Liver (tissue), 3 donors: Measurements from ENCODE around the gene SH3BP5.

Source experiments
- JUND ChIP-seq, 2 donors: IDR thresholded peaks; 2 replicates each; pipeline ENCODE4 v1.6.1; 2016; ENCODE audit warnings: antibody characterized with exemption in 2 of 2
- RAD21 ChIP-seq, 2 donors: IDR thresholded peaks; 2 replicates each; pipeline ENCODE4 v1.6.1; 2016; ENCODE audit warnings: antibody characterized with exemption in 2 of 2, mild to moderate bottlenecking in 2 of 2
- REST ChIP-seq: IDR thresholded peaks from 2 replicates; pipeline ENCODE4 v1.6.1; 2016; ENCODE audit warnings: antibody characterized with exemption, mild to moderate bottlenecking
- RXRA ChIP-seq, 2 donors: IDR thresholded peaks; 2 replicates each; pipeline ENCODE4 v1.6.1; 2017 to 2018; ENCODE audit warnings: antibody characterized with exemption in 2 of 2, mild to moderate bottlenecking in 1 of 2
- SP1 ChIP-seq: IDR thresholded peaks from 2 replicates; pipeline ENCODE4 v1.6.1; 2018; ENCODE audit warnings: antibody characterized with exemption, mild to moderate bottlenecking
- TAF1 ChIP-seq: conservative IDR thresholded peaks from 2 replicates; pipeline ENCODE4 v1.6.1; 2016; ENCODE audit warnings: antibody characterized with exemption, mild to moderate bottlenecking
- YY1 ChIP-seq: IDR thresholded peaks from 2 replicates; pipeline ENCODE4 v1.6.1; 2016; ENCODE audit warnings: antibody characterized with exemption, mild to moderate bottlenecking
- TF ChIP-seq, protein P1 (sequence below): fragments of 150-350 bp; IDR thresholded peaks from 2 replicates; pipeline ENCODE4 v1.5.1; 2017; ENCODE audit warnings: improper control_type of control experiment, low read depth, low read length; ENCODE audit not compliant: missing input control
- TF ChIP-seq, protein P2 (sequence below): IDR thresholded peaks from 2 replicates; pipeline ENCODE4 v1.6.1; 2016; ENCODE audit warnings: antibody characterized with exemption
- donor health status: healthy.
- donor health status: healthy.

DNA sequence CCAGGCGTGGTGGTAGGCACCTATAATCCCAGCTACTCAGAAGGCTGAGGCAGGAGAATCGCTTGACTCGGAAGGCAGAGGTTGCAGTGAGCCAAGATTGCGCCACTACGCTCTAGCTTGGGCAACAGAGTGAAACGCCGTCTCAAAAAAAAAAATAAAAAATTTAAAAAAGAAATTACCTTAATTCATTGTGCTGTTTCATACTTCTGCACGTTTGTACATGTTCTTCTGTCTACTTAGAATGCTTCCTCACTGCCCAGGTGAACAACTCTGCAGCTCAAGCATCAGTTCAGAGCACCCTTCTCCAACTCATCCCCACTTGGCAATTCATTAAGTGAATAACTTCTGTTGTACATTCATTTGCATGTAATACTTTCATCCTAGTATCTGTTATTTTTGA is 112.3 kb downstream of the SH3BP5 start:
- TF ChIP-seq RAD21 (IDR thresholded peaks at IDR 0.05) = no peak
- TF ChIP-seq, protein P1, sequence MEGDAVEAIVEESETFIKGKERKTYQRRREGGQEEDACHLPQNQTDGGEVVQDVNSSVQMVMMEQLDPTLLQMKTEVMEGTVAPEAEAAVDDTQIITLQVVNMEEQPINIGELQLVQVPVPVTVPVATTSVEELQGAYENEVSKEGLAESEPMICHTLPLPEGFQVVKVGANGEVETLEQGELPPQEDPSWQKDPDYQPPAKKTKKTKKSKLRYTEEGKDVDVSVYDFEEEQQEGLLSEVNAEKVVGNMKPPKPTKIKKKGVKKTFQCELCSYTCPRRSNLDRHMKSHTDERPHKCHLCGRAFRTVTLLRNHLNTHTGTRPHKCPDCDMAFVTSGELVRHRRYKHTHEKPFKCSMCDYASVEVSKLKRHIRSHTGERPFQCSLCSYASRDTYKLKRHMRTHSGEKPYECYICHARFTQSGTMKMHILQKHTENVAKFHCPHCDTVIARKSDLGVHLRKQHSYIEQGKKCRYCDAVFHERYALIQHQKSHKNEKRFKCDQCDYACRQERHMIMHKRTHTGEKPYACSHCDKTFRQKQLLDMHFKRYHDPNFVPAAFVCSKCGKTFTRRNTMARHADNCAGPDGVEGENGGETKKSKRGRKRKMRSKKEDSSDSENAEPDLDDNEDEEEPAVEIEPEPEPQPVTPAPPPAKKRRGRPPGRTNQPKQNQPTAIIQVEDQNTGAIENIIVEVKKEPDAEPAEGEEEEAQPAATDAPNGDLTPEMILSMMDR = no peak
- TF ChIP-seq TAF1 = no peak
- no peak for TF ChIP-seq REST
- no peak for TF ChIP-seq JUND (IDR thresholded peaks at IDR 0.05)
- no peak for TF ChIP-seq SP1
- TF ChIP-seq YY1 = no peak
- TF ChIP-seq, protein P2, sequence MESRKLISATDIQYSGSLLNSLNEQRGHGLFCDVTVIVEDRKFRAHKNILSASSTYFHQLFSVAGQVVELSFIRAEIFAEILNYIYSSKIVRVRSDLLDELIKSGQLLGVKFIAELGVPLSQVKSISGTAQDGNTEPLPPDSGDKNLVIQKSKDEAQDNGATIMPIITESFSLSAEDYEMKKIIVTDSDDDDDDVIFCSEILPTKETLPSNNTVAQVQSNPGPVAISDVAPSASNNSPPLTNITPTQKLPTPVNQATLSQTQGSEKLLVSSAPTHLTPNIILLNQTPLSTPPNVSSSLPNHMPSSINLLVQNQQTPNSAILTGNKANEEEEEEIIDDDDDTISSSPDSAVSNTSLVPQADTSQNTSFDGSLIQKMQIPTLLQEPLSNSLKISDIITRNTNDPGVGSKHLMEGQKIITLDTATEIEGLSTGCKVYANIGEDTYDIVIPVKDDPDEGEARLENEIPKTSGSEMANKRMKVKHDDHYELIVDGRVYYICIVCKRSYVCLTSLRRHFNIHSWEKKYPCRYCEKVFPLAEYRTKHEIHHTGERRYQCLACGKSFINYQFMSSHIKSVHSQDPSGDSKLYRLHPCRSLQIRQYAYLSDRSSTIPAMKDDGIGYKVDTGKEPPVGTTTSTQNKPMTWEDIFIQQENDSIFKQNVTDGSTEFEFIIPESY = no peak
- TF ChIP-seq RXRA (IDR thresholded peaks at IDR 0.05) = no peak
